HG02623 (cell line): Measurements from ENCODE around the gene ITIH1.

ENCODE experiments used
- ATAC-seq: cut with Tn5 transposase; IDR thresholded peaks from one replicate; pipeline ENCODE4 v1.9.1; 2021; ENCODE audit warnings: moderate library complexity; ENCODE audit not compliant: unreplicated experiment

ITIH1 gene

GRCh38 chr3:52810923-52811322, 33.5 kb downstream of the ITIH1 start:
- no peak for ATAC-seq

- ATAC-seq, result no peak
Observed at GRCh38 chr3:52811452-52812011, 34.1 kb downstream of the ITIH1 start.

GRCh38 chr3:52813810-52814209, 36.4 kb downstream of the ITIH1 start:
- no peak for ATAC-seq

GRCh38 chr3:52816199-52816598, 38.8 kb downstream of the ITIH1 start:
- no peak for ATAC-seq

GRCh38 chr3:52816654-52817053, 39.3 kb downstream of the ITIH1 start:
- ATAC-seq, result no peak

- ATAC-seq, result no peak
Observed at GRCh38 chr3:52817221-52817620, 39.8 kb downstream of the ITIH1 start.

- no peak for ATAC-seq
Observed at GRCh38 chr3:52817860-52818259, 40.5 kb downstream of the ITIH1 start.

- no peak for ATAC-seq
Observed at GRCh38 chr3:52819936-52820335, 42.5 kb downstream of the ITIH1 start.

- no peak for ATAC-seq
Observed at GRCh38 chr3:52820736-52821135, 43.3 kb downstream of the ITIH1 start.

GRCh38 chr3:52822363-52822762, 45.0 kb downstream of the ITIH1 start:
- ATAC-seq, result no peak

GRCh38 chr3:52824037-52824436, 46.6 kb downstream of the ITIH1 start:
- no peak for ATAC-seq

- no peak for ATAC-seq
Observed at GRCh38 chr3:52827441-52827840, 50.0 kb downstream of the ITIH1 start.

GRCh38 chr3:52827866-52828376, 50.5 kb downstream of the ITIH1 start:
- ATAC-seq, result no peak

- no peak for ATAC-seq
Observed at GRCh38 chr3:52829482-52829881, 52.1 kb downstream of the ITIH1 start.

- no peak for ATAC-seq
Observed at GRCh38 chr3:52829906-52830463, 52.6 kb downstream of the ITIH1 start.

- no peak for ATAC-seq
Observed at GRCh38 chr3:52830535-52831258, 53.3 kb downstream of the ITIH1 start, which contains the start of gene ITIH4. ITIH4 (minus strand) TSS chr3:52830672; CDS start chr3:52830642, 30 bp downstream.

- no peak for ATAC-seq
Observed at GRCh38 chr3:52831500-52832301, 54.3 kb downstream of the ITIH1 start.

- ATAC-seq, result no peak
Observed at GRCh38 chr3:52833202-52833601, 55.8 kb downstream of the ITIH1 start.

GRCh38 chr3:52834871-52835501, 57.6 kb downstream of the ITIH1 start, which contains the start of gene MUSTN1:
MUSTN1 (minus strand) TSS chr3:52835019; CDS start chr3:52834948, 71 bp downstream.
- no peak for ATAC-seq

GRCh38 chr3:52835766-52836470, 58.5 kb downstream of the ITIH1 start:
- no peak for ATAC-seq
